Upper lobe of left lung (tissue), 6 donors: Measurements from ENCODE around the gene MACROD2. TPM values are rescaled to one million over a fixed set of nuclear protein-coding genes. Genes with fewer than 3 reads are reported as not detected.

ENCODE experiments used
- ATAC-seq, 2 donors: fragments of 200-7000 bp; cut with Tn5 transposase; one replicate each; pipeline ENCODE4 v1.9.1; 2022; ENCODE audit warnings: mild to moderate bottlenecking in 2 of 2, moderate library complexity in 2 of 2; ENCODE audit not compliant: low FRiP score in 2 of 2
- DNase-seq, 2 donors: peaks; one replicate each; pipeline ENCODE4 v3.0.0-alpha.2; 2019 to 2020
- H3K27ac ChIP-seq, 4 donors: fragments of 200-600 bp; sonication (generic); one replicate each; pipeline ENCODE4 v1.5.1; 2016 to 2019
- H3K27me3 ChIP-seq, 4 donors: fragments of 200-600 bp; sonication (generic); one replicate each; pipeline ENCODE4 v1.5.1; 2017 to 2019
- H3K36me3 ChIP-seq, 4 donors: fragments of 200-600 bp; sonication (generic); one replicate each; pipeline ENCODE4 v1.5.1; 2016 to 2019
- H3K4me1 ChIP-seq, 4 donors: fragments of 200-600 bp; sonication (generic); one replicate each; pipeline ENCODE4 v1.5.1; 2018 to 2019
- H3K4me3 ChIP-seq, 4 donors: fragments of 200-600 bp; sonication (generic); one replicate each; pipeline ENCODE4 v1.5.1; 2017 to 2019; ENCODE audit warnings: mild to moderate bottlenecking in 2 of 4, moderate library complexity in 1 of 4
- H3K9me3 ChIP-seq, 4 donors: fragments of 200-600 bp; sonication (generic); one replicate each; pipeline ENCODE4 v1.5.1; 2018 to 2019
- CTCF ChIP-seq, 6 experiments: fragments of 450-650 bp in 4 of 6; fragments of 200-600 bp in 2 of 6; sonication (generic) in 2 of 6; IDR thresholded peaks; one replicate each; pipeline ENCODE4 v1.5.1; 2016 to 2019; ENCODE audit warnings: antibody characterized with exemption in 6 of 6
- EP300 ChIP-seq, 4 donors: sonication (generic); formaldehyde crosslinking; IDR thresholded peaks; one replicate each; pipeline ENCODE4 v1.5.1; 2017; ENCODE audit warnings: antibody characterized with exemption in 4 of 4, control low read depth in 2 of 4
- POLR2A ChIP-seq, 4 donors: fragments of 450-650 bp; IDR thresholded peaks; one replicate each; pipeline ENCODE4 v1.5.1; 2016 to 2017; ENCODE audit warnings: antibody characterized with exemption in 4 of 4, mild to moderate bottlenecking in 2 of 4
- POLR2AphosphoS5 ChIP-seq, 2 donors: sonication (generic); formaldehyde crosslinking; IDR thresholded peaks; one replicate each; pipeline ENCODE4 v1.5.1; 2017; ENCODE audit warnings: antibody characterized with exemption in 2 of 2
- WGBS, 2 donors: methylation state at CpG; one replicate each; pipeline ENCODE4 v1.1.5; 2017 to 2018; 5-methylcytosine and 5-hydroxymethylcytosine counted together
- total RNA-seq, 6 donors: library from RNA; depleted of rRNA in 4 of 6; stranded (reverse); fragments of >200 nt in 4 of 6; gene quantifications; one replicate each; pipeline versions ENCODE4 v1.1.0 to v1.2.1, GENCODE V29; 2016 to 2021
- donor health status: DM: no; HTN: no; CAD: no; lungs with moderate emphysema.
- donor health status: DM: no; HTN: yes; CAD: no; lungs with severe emphysema.

Gene MACROD2
- total RNA-seq, 6 donors from 2014 or later = 20.7 to 84.3 (median 36.3) TPM

DNA sequence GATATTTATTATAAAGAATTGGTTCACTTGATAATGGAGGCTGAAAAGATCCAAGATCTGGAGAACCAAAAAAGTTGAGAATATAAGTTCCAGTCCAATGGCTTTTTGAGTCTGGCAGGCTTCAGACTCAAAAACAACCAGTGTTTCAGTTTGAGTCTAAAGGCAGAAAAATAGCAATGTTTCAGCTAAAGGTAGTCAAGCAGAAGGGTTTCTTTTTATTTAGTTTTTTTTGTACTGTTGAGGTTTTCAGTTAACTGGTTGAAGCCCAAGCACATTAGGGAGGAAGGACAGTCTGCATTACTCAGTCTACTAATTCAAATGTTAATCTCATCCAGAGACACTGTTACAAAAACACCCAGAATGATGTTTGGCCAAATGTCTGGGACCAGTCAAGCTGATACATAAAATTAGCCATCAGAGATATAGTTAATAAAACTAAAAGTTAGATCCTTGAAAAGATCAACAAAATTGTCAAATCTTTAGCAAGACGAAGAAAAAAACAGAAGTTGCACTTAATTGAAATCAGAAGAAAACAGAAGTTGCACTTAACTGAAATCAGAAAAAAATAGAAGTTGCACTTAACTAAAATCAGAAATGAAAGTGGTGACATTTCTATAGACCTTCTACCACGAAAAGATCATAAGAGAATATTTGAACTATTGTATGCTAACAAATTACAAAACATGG, 1322.4 kb downstream of the MACROD2 start:
- no peak for ATAC-seq
- Histone ChIP-seq H3K4me1 (no peaks in the 10 kb centered on the region), H3K9me3 (no peaks in the 10 kb centered on the region), H3K27ac (no peak overlapping the region), H3K27me3 (no peaks in the 10 kb centered on the region), H3K36me3 (no peaks in the 10 kb centered on the region), H3K4me3 (no peak overlapping the region)
- WGBS, 2 donors = 55 to 57% methylated on average over 2 of the region's 2 CpGs
- TF ChIP-seq CTCF (IDR thresholded peaks at IDR 0.05) = no peak
- no peak for TF ChIP-seq EP300 (IDR thresholded peaks at IDR 0.05)
- no peak for DNase-seq

- Histone ChIP-seq H3K36me3 (no peaks in the 10 kb centered on the region), H3K4me3 (no peak overlapping the region), H3K27me3 (no peaks in the 10 kb centered on the region), H3K9me3 (no peaks in the 10 kb centered on the region), H3K27ac (no peak overlapping the region), H3K4me1 (no peaks in the 10 kb centered on the region)
- DNase-seq = no peak
- TF ChIP-seq POLR2A (IDR thresholded peaks at IDR 0.05) = no peak
- no peak for ATAC-seq
These were observed 1323.4 kb downstream of the MACROD2 start for GRCh38 chr20:15318682-15319081.

DNA sequence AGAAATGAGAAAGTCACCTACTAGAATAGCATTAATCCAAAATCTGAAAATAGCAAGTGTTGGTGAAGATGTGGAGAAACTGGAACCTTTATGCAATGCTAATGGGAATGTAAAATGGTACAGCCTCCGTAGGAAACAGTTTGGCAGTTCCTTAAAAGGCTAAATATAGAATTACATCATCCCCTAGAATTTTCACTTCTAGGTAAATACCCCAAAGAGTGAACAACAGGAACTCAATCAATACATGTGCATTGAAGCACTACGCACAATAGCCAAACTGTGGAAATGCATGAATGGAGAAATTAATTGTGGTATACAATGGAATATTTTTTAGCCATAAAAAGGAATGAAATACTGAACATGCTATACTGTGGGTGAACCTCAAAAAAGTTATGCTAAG, 1324.1 kb downstream of the MACROD2 start:
- H3K9me3 ChIP-seq = no peaks in the 10 kb centered on the region
- no peak for TF ChIP-seq POLR2A (IDR thresholded peaks at IDR 0.05)
- no peaks in the 10 kb centered on the region for H3K36me3 ChIP-seq
- H3K4me3 ChIP-seq = no peak overlapping the region
- no peak for DNase-seq
- no peak for ATAC-seq
- no peaks in the 10 kb centered on the region for H3K27me3 ChIP-seq
- H3K4me1 ChIP-seq = no peaks in the 10 kb centered on the region
- H3K27ac ChIP-seq = no peak overlapping the region
- WGBS, 2 donors = 56 to 74% methylated on average over 2 of the region's 2 CpGs

- Histone ChIP-seq H3K4me1 (no peaks in the 10 kb centered on the region), H3K4me3 (no peak overlapping the region), H3K27ac (no peak overlapping the region), H3K27me3 (no peaks in the 10 kb centered on the region), H3K36me3 (no peaks in the 10 kb centered on the region), H3K9me3 (no peaks in the 10 kb centered on the region)
- WGBS, 2 donors = 57 to 72% methylated on average over 2 of the region's 2 CpGs
- ATAC-seq (no peak), DNase-seq (no peak)
- TF ChIP-seq CTCF (IDR thresholded peaks at IDR 0.05) = no peak
- no peak for TF ChIP-seq EP300 (IDR thresholded peaks at IDR 0.05)
- no peak for TF ChIP-seq POLR2A (IDR thresholded peaks at IDR 0.05)
- TF ChIP-seq POLR2AphosphoS5 (IDR thresholded peaks at IDR 0.05) = no peak
These were observed 1325.6 kb downstream of the MACROD2 start for GRCh38 chr20:15320941-15321340.

DNA sequence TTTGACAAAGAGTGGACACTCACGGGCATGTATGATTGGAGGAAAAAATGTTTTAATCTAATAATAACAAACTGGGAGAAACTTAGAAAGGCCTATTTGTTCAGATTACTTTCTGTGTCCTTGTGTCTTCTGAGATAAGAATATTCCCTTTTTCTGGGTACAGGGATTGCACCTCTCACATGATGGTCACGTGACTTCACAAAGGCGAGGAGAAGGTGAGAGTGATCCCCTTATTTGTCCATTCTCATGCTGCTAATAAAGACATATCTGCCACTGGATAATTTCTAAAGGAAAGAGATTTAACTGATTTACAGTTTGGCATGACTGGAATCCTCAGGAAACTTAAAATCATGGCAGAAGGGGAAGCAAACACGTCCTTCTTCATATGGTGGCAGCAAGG, 1331.8 kb downstream of the MACROD2 start:
- H3K4me3 ChIP-seq = no peak overlapping the region
- 81 to 90% methylated on average over 4 of the region's 4 CpGs for WGBS, 2 donors
- no peaks in the 10 kb centered on the region for H3K27me3 ChIP-seq
- H3K9me3 ChIP-seq = no peaks in the 10 kb centered on the region
- H3K4me1 ChIP-seq = no peaks in the 10 kb centered on the region
- no peak for TF ChIP-seq POLR2A (IDR thresholded peaks at IDR 0.05)
- TF ChIP-seq EP300 (IDR thresholded peaks at IDR 0.05) = no peak
- TF ChIP-seq POLR2AphosphoS5 (IDR thresholded peaks at IDR 0.05) = no peak
- no peak for TF ChIP-seq CTCF (IDR thresholded peaks at IDR 0.05)
- H3K36me3 ChIP-seq = no peaks in the 10 kb centered on the region
- ATAC-seq = no peak
- no peak overlapping the region for H3K27ac ChIP-seq
- DNase-seq = no peak

DNA sequence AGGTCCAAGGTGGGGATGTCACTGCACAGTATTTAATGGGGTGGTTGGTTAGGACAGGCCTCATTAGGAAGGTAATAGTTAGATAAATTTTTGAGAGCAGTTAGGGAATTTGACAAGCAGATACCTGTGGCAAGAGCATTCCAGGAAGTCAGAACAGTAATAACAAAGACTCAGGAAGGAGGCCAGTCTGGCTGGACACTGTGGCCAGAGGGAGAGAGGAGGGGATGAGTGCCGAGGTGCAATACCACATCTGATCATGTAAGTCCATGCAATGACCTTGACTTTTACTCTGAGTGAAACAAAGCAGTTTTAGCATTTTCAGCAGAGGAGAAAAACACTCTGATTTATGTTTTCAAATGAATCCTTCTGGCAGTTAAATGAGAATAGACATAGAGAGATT, 1332.8 kb downstream of the MACROD2 start:
- Histone ChIP-seq H3K4me1 (no peaks in the 10 kb centered on the region), H3K27ac (no peak overlapping the region), H3K36me3 (no peaks in the 10 kb centered on the region), H3K4me3 (no peak overlapping the region), H3K9me3 (no peaks in the 10 kb centered on the region), H3K27me3 (no peaks in the 10 kb centered on the region)
- WGBS, 2 donors = 39 to 57% methylated on average over 1 of the region's 1 CpG
- ATAC-seq (no peak), DNase-seq (no peak)
- TF ChIP-seq CTCF (IDR thresholded peaks at IDR 0.05) = no peak
- no peak for TF ChIP-seq POLR2AphosphoS5 (IDR thresholded peaks at IDR 0.05)
- no peak for TF ChIP-seq POLR2A (IDR thresholded peaks at IDR 0.05)
- TF ChIP-seq EP300 (IDR thresholded peaks at IDR 0.05) = no peak
